Measurements from ENCODE around the gene KIF16B. TPM values are rescaled to one million over a fixed set of nuclear protein-coding genes. Genes with fewer than 3 reads are reported as not detected.

The KIF16B gene
- total RNA-seq, 1 experiment from 2014 or later = 6.1 TPM

- H3K9ac ChIP-seq (ENCODE audit: low read length) = no peak overlapping the region
- no peak for DNase-seq
These were observed 86.7 kb downstream of the KIF16B start for GRCh38 chr20:16486532-16486931.

GRCh38 chr20:16485401-16485800, 87.8 kb downstream of the KIF16B start:
- H3K4me3 ChIP-seq (ENCODE audit: low read length) = no peak overlapping the region
- no peaks in the 10 kb centered on the region for H3K27me3 ChIP-seq (ENCODE audit: low read length)
- H3K4me2 ChIP-seq (ENCODE audit: low read depth, low read length, poor library complexity, severe bottlenecking) = no peak overlapping the region
- H3K9me3 ChIP-seq (ENCODE audit: low read length) = no peaks in the 10 kb centered on the region
- H3K79me2 ChIP-seq (ENCODE audit: low read length) = no peaks in the 10 kb centered on the region
- no peaks in the 10 kb centered on the region for H3K36me3 ChIP-seq (ENCODE audit: insufficient read depth, low read length)
- no peaks in the 10 kb centered on the region for H4K20me1 ChIP-seq (ENCODE audit: insufficient read depth, low read depth, low read length)
- no peak overlapping the region for H3K9ac ChIP-seq (ENCODE audit: low read length)
- no peak for DNase-seq
- no peaks in the 10 kb centered on the region for H3K4me1 ChIP-seq (ENCODE audit: low read length)
- no peak overlapping the region for H2AFZ ChIP-seq (ENCODE audit: low read length)
- no peaks in the 10 kb centered on the region for H3K9me2 ChIP-seq (replicated peaks; ENCODE audit: insufficient read depth, low read length)
- H3K27ac ChIP-seq (ENCODE audit: low read length) = no peak overlapping the region

More at GRCh38 chr20:16486532-16486931, 86.7 kb downstream of the KIF16B start:
- Histone ChIP-seq H4K20me1 (ENCODE audit: insufficient read depth, low read depth, low read length) (no peaks in the 10 kb centered on the region), H3K4me2 (ENCODE audit: low read depth, low read length, poor library complexity, severe bottlenecking) (no peak overlapping the region), H3K9me2 (replicated peaks; ENCODE audit: insufficient read depth, low read length) (no peaks in the 10 kb centered on the region), H3K4me1 (ENCODE audit: low read length) (no peaks in the 10 kb centered on the region), H3K9me3 (ENCODE audit: low read length) (no peaks in the 10 kb centered on the region), H3K27ac (ENCODE audit: low read length) (no peak overlapping the region), H2AFZ (ENCODE audit: low read length) (no peak overlapping the region), H3K27me3 (ENCODE audit: low read length) (no peaks in the 10 kb centered on the region), H3K36me3 (ENCODE audit: insufficient read depth, low read length) (no peaks in the 10 kb centered on the region), H3K4me3 (ENCODE audit: low read length) (no peak overlapping the region), H3K79me2 (ENCODE audit: low read length) (no peaks in the 10 kb centered on the region)

DNA sequence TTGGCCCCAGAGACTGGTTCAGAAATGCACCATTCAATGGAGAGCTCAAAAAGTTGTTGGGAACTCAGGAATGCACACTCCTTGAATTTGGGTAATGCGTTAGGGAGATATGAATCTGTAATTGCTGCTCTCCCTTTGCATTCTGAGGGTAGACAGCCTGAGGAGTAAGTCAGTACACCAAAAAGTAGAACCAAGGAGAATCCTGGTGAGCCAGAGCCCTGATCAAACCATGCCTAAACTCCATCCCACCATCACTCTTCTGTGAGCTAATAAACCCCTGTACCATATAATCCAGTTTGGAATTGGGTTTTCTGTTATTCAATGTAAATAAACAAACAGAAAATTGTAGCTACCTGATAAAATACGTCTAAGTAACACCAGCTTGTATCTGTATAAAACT, 90.2 kb downstream of the KIF16B start:
- H4K20me1 ChIP-seq (ENCODE audit: insufficient read depth, low read depth, low read length) = no peaks in the 10 kb centered on the region
- no peak overlapping the region for H3K9ac ChIP-seq (ENCODE audit: low read length)
- H3K4me1 ChIP-seq (ENCODE audit: low read length) = no peaks in the 10 kb centered on the region; the same call in 1 of the 2 replicates
- H3K27ac ChIP-seq (ENCODE audit: low read length) = no peak overlapping the region
- no peaks in the 10 kb centered on the region for H3K79me2 ChIP-seq (ENCODE audit: low read length)
- no peak overlapping the region for H3K4me2 ChIP-seq (ENCODE audit: low read depth, low read length, poor library complexity, severe bottlenecking)
- H3K9me2 ChIP-seq (replicated peaks; ENCODE audit: insufficient read depth, low read length) = no peaks in the 10 kb centered on the region
- no peak for DNase-seq
- H3K4me3 ChIP-seq (ENCODE audit: low read length) = no peak overlapping the region
- H2AFZ ChIP-seq (ENCODE audit: low read length) = no peak overlapping the region
- no peaks in the 10 kb centered on the region for H3K36me3 ChIP-seq (ENCODE audit: insufficient read depth, low read length)
- H3K9me3 ChIP-seq (ENCODE audit: low read length) = no peaks in the 10 kb centered on the region
- no peaks in the 10 kb centered on the region for H3K27me3 ChIP-seq (ENCODE audit: low read length)

- Histone ChIP-seq H2AFZ (ENCODE audit: low read length) (no peak overlapping the region), H3K9ac (ENCODE audit: low read length) (no peak overlapping the region), H3K27ac (ENCODE audit: low read length) (no peak overlapping the region), H3K4me1 (ENCODE audit: low read length) (no peaks in the 10 kb centered on the region; the same call in 1 of the 2 replicates), H3K4me3 (ENCODE audit: low read length) (no peak overlapping the region), H3K36me3 (ENCODE audit: insufficient read depth, low read length) (no peaks in the 10 kb centered on the region), H4K20me1 (ENCODE audit: insufficient read depth, low read depth, low read length) (no peaks in the 10 kb centered on the region), H3K9me3 (ENCODE audit: low read length) (no peaks in the 10 kb centered on the region), H3K9me2 (replicated peaks; ENCODE audit: insufficient read depth, low read length) (no peaks in the 10 kb centered on the region), H3K79me2 (ENCODE audit: low read length) (no peaks in the 10 kb centered on the region), H3K4me2 (ENCODE audit: low read depth, low read length, poor library complexity, severe bottlenecking) (no peak overlapping the region), H3K27me3 (ENCODE audit: low read length) (no peaks in the 10 kb centered on the region)
- DNase-seq = no peak
These were observed 91.3 kb downstream of the KIF16B start for GRCh38 chr20:16481977-16482376.

GRCh38 chr20:16479666-16480065, 93.6 kb downstream of the KIF16B start:
- no peaks in the 10 kb centered on the region for H4K20me1 ChIP-seq (ENCODE audit: insufficient read depth, low read depth, low read length)
- no peaks in the 10 kb centered on the region for H3K79me2 ChIP-seq (ENCODE audit: low read length)
- H2AFZ ChIP-seq (ENCODE audit: low read length) = no peak overlapping the region
- no peak overlapping the region for H3K27ac ChIP-seq (ENCODE audit: low read length)
- H3K9me3 ChIP-seq (ENCODE audit: low read length) = no peaks in the 10 kb centered on the region
- H3K9ac ChIP-seq (ENCODE audit: low read length) = no peak overlapping the region
- H3K9me2 ChIP-seq (replicated peaks; ENCODE audit: insufficient read depth, low read length) = no peaks in the 10 kb centered on the region
- no peak overlapping the region for H3K4me2 ChIP-seq (ENCODE audit: low read depth, low read length, poor library complexity, severe bottlenecking)
- no peaks in the 10 kb centered on the region; the same call in 1 of the 2 replicates for H3K4me1 ChIP-seq (ENCODE audit: low read length)
- no peak for DNase-seq
- H3K27me3 ChIP-seq (ENCODE audit: low read length) = no peaks in the 10 kb centered on the region
- no peak overlapping the region for H3K4me3 ChIP-seq (ENCODE audit: low read length)
- H3K36me3 ChIP-seq (ENCODE audit: insufficient read depth, low read length) = no peaks in the 10 kb centered on the region

GRCh38 chr20:16477632-16478031, 95.6 kb downstream of the KIF16B start:
- no peaks in the 10 kb centered on the region for H4K20me1 ChIP-seq (ENCODE audit: insufficient read depth, low read depth, low read length)
- H3K9me2 ChIP-seq (replicated peaks; ENCODE audit: insufficient read depth, low read length) = no peaks in the 10 kb centered on the region
- DNase-seq = no peak
- H2AFZ ChIP-seq (ENCODE audit: low read length) = no peak overlapping the region
- H3K4me1 ChIP-seq (ENCODE audit: low read length) = no peaks in the 10 kb centered on the region; the same call in 1 of the 2 replicates
- H3K27me3 ChIP-seq (ENCODE audit: low read length) = no peaks in the 10 kb centered on the region
- no peaks in the 10 kb centered on the region for H3K79me2 ChIP-seq (ENCODE audit: low read length)
- H3K4me2 ChIP-seq (ENCODE audit: low read depth, low read length, poor library complexity, severe bottlenecking) = no peak overlapping the region
- H3K4me3 ChIP-seq (ENCODE audit: low read length) = no peak overlapping the region
- no peak overlapping the region for H3K27ac ChIP-seq (ENCODE audit: low read length)
- no peaks in the 10 kb centered on the region for H3K36me3 ChIP-seq (ENCODE audit: insufficient read depth, low read length)
- no peaks in the 10 kb centered on the region for H3K9me3 ChIP-seq (ENCODE audit: low read length)
- no peak overlapping the region for H3K9ac ChIP-seq (ENCODE audit: low read length)

- Histone ChIP-seq H3K9me2 (replicated peaks; ENCODE audit: insufficient read depth, low read length) (no peaks in the 10 kb centered on the region), H3K9me3 (ENCODE audit: low read length) (no peaks in the 10 kb centered on the region), H3K79me2 (ENCODE audit: low read length) (no peaks in the 10 kb centered on the region), H3K4me1 (ENCODE audit: low read length) (no peaks in the 10 kb centered on the region; the same call in 1 of the 2 replicates), H3K27me3 (ENCODE audit: low read length) (no peaks in the 10 kb centered on the region), H3K36me3 (ENCODE audit: insufficient read depth, low read length) (no peaks in the 10 kb centered on the region), H4K20me1 (ENCODE audit: insufficient read depth, low read depth, low read length) (no peaks in the 10 kb centered on the region), H3K27ac (ENCODE audit: low read length) (no peak overlapping the region), H3K9ac (ENCODE audit: low read length) (no peak overlapping the region), H3K4me3 (ENCODE audit: low read length) (no peak overlapping the region), H3K4me2 (ENCODE audit: low read depth, low read length, poor library complexity, severe bottlenecking) (no peak overlapping the region), H2AFZ (ENCODE audit: low read length) (no peak overlapping the region)
- peak; percentile 75 for DNase-seq
These were observed 97.2 kb downstream of the KIF16B start for GRCh38 chr20:16476032-16476431.

- Histone ChIP-seq H3K9me3 (ENCODE audit: low read length) (no peaks in the 10 kb centered on the region), H3K9me2 (replicated peaks; ENCODE audit: insufficient read depth, low read length) (no peaks in the 10 kb centered on the region), H3K27ac (ENCODE audit: low read length) (no peak overlapping the region), H3K9ac (ENCODE audit: low read length) (no peak overlapping the region), H3K27me3 (ENCODE audit: low read length) (no peaks in the 10 kb centered on the region), H3K4me1 (ENCODE audit: low read length) (no peaks in the 10 kb centered on the region; the same call in 1 of the 2 replicates), H3K4me2 (ENCODE audit: low read depth, low read length, poor library complexity, severe bottlenecking) (no peak overlapping the region), H3K79me2 (ENCODE audit: low read length) (no peaks in the 10 kb centered on the region), H3K36me3 (ENCODE audit: insufficient read depth, low read length) (no peaks in the 10 kb centered on the region), H2AFZ (ENCODE audit: low read length) (no peak overlapping the region), H3K4me3 (ENCODE audit: low read length) (no peak overlapping the region), H4K20me1 (ENCODE audit: insufficient read depth, low read depth, low read length) (no peaks in the 10 kb centered on the region)
- DNase-seq = no peak
These were observed 98.0 kb downstream of the KIF16B start for GRCh38 chr20:16475225-16475624.

DNA sequence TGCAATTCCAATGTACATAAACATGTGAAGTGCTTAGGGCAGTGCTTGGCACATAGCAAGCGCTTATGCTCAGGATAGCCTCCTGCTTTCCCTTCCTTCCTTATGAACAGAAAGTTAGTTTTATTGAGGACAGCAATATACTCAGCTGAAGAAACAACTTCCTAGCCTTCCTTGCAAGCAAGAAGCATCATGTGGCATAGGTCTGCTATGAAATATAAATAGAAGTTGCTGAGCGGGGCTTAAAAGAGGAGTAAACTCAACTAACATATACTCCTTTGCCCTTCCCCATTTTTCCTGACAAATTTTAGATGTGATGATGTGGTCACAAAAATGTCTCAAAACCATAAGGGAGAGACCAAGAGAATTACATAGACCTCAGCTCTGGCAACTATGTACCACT, 98.9 kb downstream of the KIF16B start:
- Histone ChIP-seq H3K36me3 (ENCODE audit: insufficient read depth, low read length) (no peaks in the 10 kb centered on the region), H4K20me1 (ENCODE audit: insufficient read depth, low read depth, low read length) (no peaks in the 10 kb centered on the region), H3K4me3 (ENCODE audit: low read length) (no peak overlapping the region), H3K4me2 (ENCODE audit: low read depth, low read length, poor library complexity, severe bottlenecking) (no peak overlapping the region), H3K79me2 (ENCODE audit: low read length) (no peaks in the 10 kb centered on the region), H2AFZ (ENCODE audit: low read length) (no peak overlapping the region), H3K27me3 (ENCODE audit: low read length) (no peaks in the 10 kb centered on the region), H3K27ac (ENCODE audit: low read length) (no peak overlapping the region), H3K9me2 (replicated peaks; ENCODE audit: insufficient read depth, low read length) (no peaks in the 10 kb centered on the region), H3K9ac (ENCODE audit: low read length) (no peak overlapping the region), H3K9me3 (ENCODE audit: low read length) (no peaks in the 10 kb centered on the region), H3K4me1 (ENCODE audit: low read length) (no peaks in the 10 kb centered on the region)
- no peak for DNase-seq
